Astrocyte (in vitro differentiated cells and primary cell): ENCODE measurements around the gene DTNB.

Experiments used
- CTCF ChIP-seq: IDR thresholded peaks from 2 replicates; pipeline ENCODE4 v1.5.1; 2011; ENCODE audit warnings: low read depth, mild to moderate bottlenecking, inconsistent platforms, low read length, moderate library complexity; ENCODE audit not compliant: insufficient read depth
- EZH2 ChIP-seq: IDR thresholded peaks from 2 replicates; pipeline ENCODE4 v1.6.1; 2012; ENCODE audit warnings: mild to moderate bottlenecking, low read length, inconsistent platforms; ENCODE audit not compliant: insufficient read depth

- TF ChIP-seq EZH2 (no peak), CTCF (no peak)
These were observed 303.5 kb downstream of the DTNB start for GRCh38 chr2:25369876-25370275.
